Calu3 (cell line): ENCODE data around the gene VWA5A. TPM values are rescaled to one million over a fixed set of nuclear protein-coding genes. Genes with fewer than 3 reads are reported as not detected.

ENCODE experiments used
- BruUV-seq: library from RNA; stranded (reverse); fragments of 400-500 nt; replicated peaks from 2 replicates; lab custom pipeline; 2021; lab: Mats Ljungman, UMichigan
- CTCF ChIA-PET: fragments of 300-600 bp; sonication (Branson Sonifier 250); formaldehyde crosslinking; loops from one replicate; lab custom pipeline; 2022; ENCODE audit warnings: antibody characterized with exemption; lab: Charles Lee
- DNase-seq: peaks from one replicate; pipeline ENCODE4 v3.0.0; 2022
- H3K27ac Mint-ChIP-seq: one replicate; pipeline ENCODE4 v1.8.0; 2022; ENCODE audit warnings: mixed read lengths; ENCODE audit not compliant: unreplicated experiment
- H3K27me3 Mint-ChIP-seq: one replicate; pipeline ENCODE4 v1.8.0; 2022; ENCODE audit warnings: mixed read lengths; ENCODE audit not compliant: unreplicated experiment
- H3K36me3 Mint-ChIP-seq: one replicate; pipeline ENCODE4 v1.8.0; 2022; ENCODE audit warnings: mild to moderate bottlenecking, moderate library complexity, mixed read lengths; ENCODE audit not compliant: insufficient read depth, unreplicated experiment
- H3K4me1 Mint-ChIP-seq: one replicate; pipeline ENCODE4 v1.8.0; 2022; ENCODE audit warnings: mild to moderate bottlenecking, low read depth, mixed read lengths; ENCODE audit not compliant: unreplicated experiment
- H3K4me3 Mint-ChIP-seq: one replicate; pipeline ENCODE4 v1.8.0; 2022; ENCODE audit warnings: mild to moderate bottlenecking, low read depth, moderate library complexity, mixed read lengths; ENCODE audit not compliant: unreplicated experiment
- H3K9me3 Mint-ChIP-seq: one replicate; pipeline ENCODE4 v1.8.0; 2022; ENCODE audit warnings: low read depth, mixed read lengths; ENCODE audit not compliant: unreplicated experiment
- intact Hi-C: fragments of 100-400 bp; cut with micrococcal nuclease; formaldehyde crosslinking; loops from one replicate; pipeline ENCODE4 v1.10.0; 2022; ENCODE audit not compliant: unreplicated experiment
- total RNA-seq: library from RNA; stranded (reverse); gene quantifications from 2 replicates; pipeline ENCODE4 v1.2.3, GENCODE V29; 2022
- TF ChIP-seq, protein P1 (sequence below): fragments of 200-600 bp; IDR thresholded peaks from one replicate; pipeline ENCODE4 v1.8.0; 2022; ENCODE audit warnings: antibody characterized with exemption; ENCODE audit not compliant: unreplicated experiment

The VWA5A gene
- total RNA-seq, 1 experiment from 2014 or later: 1.9 TPM

DNA sequence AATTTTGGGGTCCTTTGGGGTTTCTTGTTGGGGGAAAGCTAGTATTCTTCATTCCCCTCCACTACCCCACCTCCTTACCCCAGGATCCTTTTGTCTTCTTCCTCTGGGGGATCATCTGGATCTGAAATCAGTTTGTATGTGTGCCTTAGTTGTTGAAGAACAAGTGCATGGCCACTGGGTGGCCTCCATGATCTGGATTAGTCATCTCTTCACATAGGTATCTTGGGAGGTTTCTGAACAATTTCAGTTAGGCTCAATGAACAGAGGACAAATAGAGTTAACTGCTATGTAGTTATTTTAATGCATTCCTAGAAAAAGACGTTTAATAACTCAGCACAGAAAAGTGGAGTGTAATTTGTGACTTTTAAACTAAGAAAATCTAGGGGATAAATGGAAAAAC, 7.1 kb upstream of the VWA5A start:
- no peaks in the 10 kb centered on the region for H3K4me1 Mint-ChIP-seq
- BruUV-seq: no TSS peak
- no peak overlapping the region for H3K27ac Mint-ChIP-seq

GRCh38 chr11:124109377-124109776, 5.9 kb upstream of the VWA5A start:
- H3K4me3 Mint-ChIP-seq: no peak overlapping the region
- H3K4me1 Mint-ChIP-seq: no peaks in the 10 kb centered on the region
- no peaks in the 10 kb centered on the region for H3K36me3 Mint-ChIP-seq
- no peaks in the 10 kb centered on the region for H3K27me3 Mint-ChIP-seq
- H3K27ac Mint-ChIP-seq: no peak overlapping the region
- no TSS peak for BruUV-seq
- intact Hi-C loops: loop anchor here (10.0 kb wide), 1 partner anchor 85 kb away; no protein-coding TSS in a partner anchor
- H3K9me3 Mint-ChIP-seq: no peaks in the 10 kb centered on the region
- TF ChIP-seq, protein P1, sequence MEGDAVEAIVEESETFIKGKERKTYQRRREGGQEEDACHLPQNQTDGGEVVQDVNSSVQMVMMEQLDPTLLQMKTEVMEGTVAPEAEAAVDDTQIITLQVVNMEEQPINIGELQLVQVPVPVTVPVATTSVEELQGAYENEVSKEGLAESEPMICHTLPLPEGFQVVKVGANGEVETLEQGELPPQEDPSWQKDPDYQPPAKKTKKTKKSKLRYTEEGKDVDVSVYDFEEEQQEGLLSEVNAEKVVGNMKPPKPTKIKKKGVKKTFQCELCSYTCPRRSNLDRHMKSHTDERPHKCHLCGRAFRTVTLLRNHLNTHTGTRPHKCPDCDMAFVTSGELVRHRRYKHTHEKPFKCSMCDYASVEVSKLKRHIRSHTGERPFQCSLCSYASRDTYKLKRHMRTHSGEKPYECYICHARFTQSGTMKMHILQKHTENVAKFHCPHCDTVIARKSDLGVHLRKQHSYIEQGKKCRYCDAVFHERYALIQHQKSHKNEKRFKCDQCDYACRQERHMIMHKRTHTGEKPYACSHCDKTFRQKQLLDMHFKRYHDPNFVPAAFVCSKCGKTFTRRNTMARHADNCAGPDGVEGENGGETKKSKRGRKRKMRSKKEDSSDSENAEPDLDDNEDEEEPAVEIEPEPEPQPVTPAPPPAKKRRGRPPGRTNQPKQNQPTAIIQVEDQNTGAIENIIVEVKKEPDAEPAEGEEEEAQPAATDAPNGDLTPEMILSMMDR: no peak
- DNase-seq: no peak
- CTCF ChIA-PET: no interaction called here

More for the DNA sequence above, 7.1 kb upstream of the VWA5A start:
- Mint-ChIP-seq H3K4me3 (no peak overlapping the region), H3K36me3 (no peaks in the 10 kb centered on the region), H3K9me3 (no peaks in the 10 kb centered on the region), H3K27me3 (no peaks in the 10 kb centered on the region)
- intact Hi-C loops: loop anchor here (10.0 kb wide), 1 partner anchor 87 kb away; no protein-coding TSS in a partner anchor
- TF ChIP-seq, protein P1: no peak
- CTCF ChIA-PET: no interaction called here
- peak; percentile 2 for DNase-seq

GRCh38 chr11:124110201-124110600, 5.0 kb upstream of the VWA5A start:
- Mint-ChIP-seq H3K36me3 (no peaks in the 10 kb centered on the region), H3K4me3 (no peak overlapping the region), H3K27ac (no peak overlapping the region), H3K4me1 (no peaks in the 10 kb centered on the region), H3K9me3 (no peaks in the 10 kb centered on the region), H3K27me3 (no peaks in the 10 kb centered on the region)
- no TSS peak for BruUV-seq
- CTCF ChIA-PET: no interaction called here
- no peak for DNase-seq
- intact Hi-C loops: no loop called here
- TF ChIP-seq, protein P1: no peak

DNA sequence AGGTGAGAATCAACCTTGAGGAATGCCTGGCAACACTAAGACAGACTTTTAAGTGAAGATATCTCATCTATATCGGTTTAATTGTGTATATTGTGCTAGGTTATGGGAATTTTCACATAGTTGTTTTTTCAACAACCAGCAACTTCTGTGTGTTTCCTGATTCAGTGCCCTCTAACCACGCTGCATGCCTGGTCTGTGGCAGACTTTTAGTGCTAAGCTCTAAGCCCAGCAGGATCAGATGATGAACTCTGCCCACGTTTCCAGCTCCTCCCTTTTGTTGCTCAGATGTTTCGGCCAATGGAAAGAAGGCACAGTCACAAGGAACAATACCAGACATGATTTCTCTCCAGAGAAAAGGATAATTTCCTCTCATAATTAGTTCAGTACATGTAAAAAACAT, 1.4 kb upstream of the VWA5A start:
- H3K4me1 Mint-ChIP-seq: peaks cover 9% of the 10 kb centered on the region
- no peaks in the 10 kb centered on the region for H3K27me3 Mint-ChIP-seq
- intact Hi-C loops: no loop called here
- H3K9me3 Mint-ChIP-seq: no peaks in the 10 kb centered on the region
- no peak overlapping the region for H3K27ac Mint-ChIP-seq
- no peak for DNase-seq
- no peaks in the 10 kb centered on the region for H3K36me3 Mint-ChIP-seq
- CTCF ChIA-PET: no interaction called here
- no peak overlapping the region for H3K4me3 Mint-ChIP-seq
- no TSS peak for BruUV-seq
- TF ChIP-seq, protein P1: no peak
